GM21576 (cell line): ENCODE data around the gene FMO4.
"Not testable (repeated sequence)": the region's sequence is repeated elsewhere in the genome, so short reads cannot be mapped to it uniquely, and the experiment has no call there.

Source experiments
- ATAC-seq: cut with Tn5 transposase; IDR thresholded peaks from one replicate; pipeline ENCODE4 v1.9.1; 2021; ENCODE audit warnings: mild to moderate bottlenecking, moderate library complexity; ENCODE audit not compliant: unreplicated experiment

FMO4 gene

GRCh38 chr1:171381866-171382210 lies 67.9 kb downstream of the FMO4 start:
- no peak for ATAC-seq

GRCh38 chr1:171384496-171384895 lies 70.5 kb downstream of the FMO4 start:
- ATAC-seq: no peak

- ATAC-seq: no peak
Observed at GRCh38 chr1:171389171-171389570, 75.2 kb downstream of the FMO4 start.

- not testable (repeated sequence) for ATAC-seq
Observed at GRCh38 chr1:171390740-171391139, 76.8 kb downstream of the FMO4 start.
